Gastrocnemius medialis (tissue), 4 donors: ENCODE results near the gene DNAJB6. TPM values are rescaled to one million over a fixed set of nuclear protein-coding genes. Genes with fewer than 3 reads are reported as not detected.
A peak's percentile ranks its signal among the peaks of the same experiment; 100 is the strongest.

ENCODE experiments used
- ATAC-seq, 2 donors: fragments of 150-250 bp; one replicate each; pipeline ENCODE4 v1.9.1; 2016
- DNase-seq, 2 donors: peaks; one replicate each; pipeline ENCODE4 v3.0.0-alpha.2; 2019
- H3K27ac ChIP-seq, 4 donors: fragments of 200-600 bp; sonication (generic); 1 replicate in 1 of 4; 2 replicates in 3 of 4; pipeline ENCODE4 v1.5.1; 2016 to 2018; ENCODE audit warnings: mild to moderate bottlenecking in 2 of 4, moderate library complexity in 1 of 4
- H3K27me3 ChIP-seq, 3 donors: fragments of 200-600 bp; sonication (generic) in 2 of 3; 1 replicate in 1 of 3; 2 replicates in 2 of 3; pipeline versions ENCODE4 v1.5.1 to v1.6.0; 2016 to 2019; ENCODE audit warnings: mild to moderate bottlenecking in 1 of 3, moderate library complexity in 1 of 3
- H3K36me3 ChIP-seq, 2 donors: fragments of 200-600 bp; sonication (generic) in 1 of 2; one replicate each; pipeline ENCODE4 v1.5.1; 2017 to 2018
- H3K4me1 ChIP-seq, 2 donors: fragments of 200-600 bp; sonication (generic) in 1 of 2; one replicate each; pipeline ENCODE4 v1.5.1; 2016 to 2017; ENCODE audit warnings: mild to moderate bottlenecking in 2 of 2
- H3K4me3 ChIP-seq, 4 donors: fragments of 200-600 bp; sonication (generic) in 3 of 4; 1 replicate in 1 of 4; 2 replicates in 3 of 4; pipeline ENCODE4 v1.5.1; 2016 to 2019; ENCODE audit warnings: mild to moderate bottlenecking in 2 of 4
- H3K9me3 ChIP-seq, 3 donors: fragments of 200-600 bp; sonication (generic) in 2 of 3; 1 replicate in 1 of 3; 2 replicates in 2 of 3; pipeline ENCODE4 v1.5.1; 2016 to 2019
- POLR2A ChIP-seq, 2 donors: fragments of 450-650 bp; IDR thresholded peaks; one replicate each; pipeline ENCODE4 v1.6.1; 2017; ENCODE audit warnings: antibody characterized with exemption in 2 of 2, mild to moderate bottlenecking in 2 of 2, moderate library complexity in 2 of 2
- in situ Hi-C, 4 donors: fragments of 200-750 bp; cut with MboI; loops; one replicate each; pipeline versions ENCODE4 v1.15.0 to v1.8.0; 2017; ENCODE audit warnings: low sequenced_read_pairs in 4 of 4
- intact Hi-C: fragments of 100-400 bp; cut with DNase I; formaldehyde crosslinking; loops from one replicate; pipeline ENCODE4 v1.15.1; 2023; ENCODE audit warnings: low total_unique reads
- total RNA-seq, 4 donors: library from RNA; depleted of rRNA; stranded (reverse); fragments of >200 nt; gene quantifications; one replicate each; pipeline versions ENCODE4 v1.1.0 to v1.2.3, GENCODE V29; 2016
- TF ChIP-seq, protein P1 (sequence below), 5 experiments: fragments of 450-650 bp in 3 of 5; fragments of 200-600 bp in 2 of 5; sonication (generic) in 2 of 5; IDR thresholded peaks in 4 of 5; conservative IDR thresholded peaks in 1 of 5; 1 replicate in 4 of 5; 2 replicates in 1 of 5; pipeline ENCODE4 v1.5.1; 2016 to 2019; ENCODE audit warnings: antibody characterized with exemption in 5 of 5, mild to moderate bottlenecking in 3 of 5, moderate library complexity in 3 of 5

The DNAJB6 gene
- total RNA-seq, 4 donors from 2014 or later: 130 to 269 (median 188) TPM

DNA sequence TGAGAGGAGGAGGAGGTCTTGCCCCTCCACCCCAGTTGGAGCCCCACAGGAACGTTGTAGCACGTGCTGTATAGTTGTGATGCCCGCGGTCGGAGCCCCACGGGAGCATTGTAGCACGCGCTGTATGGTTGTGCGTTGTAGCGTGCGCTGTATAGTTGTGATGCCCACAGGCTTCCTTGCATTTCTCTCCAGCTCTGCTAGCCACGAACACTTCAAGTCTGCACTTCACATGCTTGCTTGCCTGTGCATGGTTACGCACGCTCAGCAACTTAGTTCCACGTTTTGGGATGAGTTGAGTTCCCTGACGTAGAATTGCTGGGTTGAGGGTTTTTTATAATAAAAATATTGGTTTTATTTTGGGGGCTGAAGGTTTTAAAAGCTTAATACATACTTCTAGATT, 41.6 kb downstream of the DNAJB6 start:
- ATAC-seq (no peak), DNase-seq (no peak)
- Histone ChIP-seq H3K27me3 (no peaks in the 10 kb centered on the region), H3K4me1 (peaks cover 59 to 60% of the 10 kb centered on the region in 2 donors), H3K36me3 (peaks cover 0 to 14% of the 10 kb centered on the region in 2 donors), H3K4me3 (no peak overlapping the region), H3K9me3 (no peaks in the 10 kb centered on the region), H3K27ac (peak overlapping the region in 3 of 4 donors; percentile 12 to 75 (median 62))
- in situ Hi-C loops: no loop called here
- intact Hi-C loops: no loop called here
- TF ChIP-seq, protein P1, sequence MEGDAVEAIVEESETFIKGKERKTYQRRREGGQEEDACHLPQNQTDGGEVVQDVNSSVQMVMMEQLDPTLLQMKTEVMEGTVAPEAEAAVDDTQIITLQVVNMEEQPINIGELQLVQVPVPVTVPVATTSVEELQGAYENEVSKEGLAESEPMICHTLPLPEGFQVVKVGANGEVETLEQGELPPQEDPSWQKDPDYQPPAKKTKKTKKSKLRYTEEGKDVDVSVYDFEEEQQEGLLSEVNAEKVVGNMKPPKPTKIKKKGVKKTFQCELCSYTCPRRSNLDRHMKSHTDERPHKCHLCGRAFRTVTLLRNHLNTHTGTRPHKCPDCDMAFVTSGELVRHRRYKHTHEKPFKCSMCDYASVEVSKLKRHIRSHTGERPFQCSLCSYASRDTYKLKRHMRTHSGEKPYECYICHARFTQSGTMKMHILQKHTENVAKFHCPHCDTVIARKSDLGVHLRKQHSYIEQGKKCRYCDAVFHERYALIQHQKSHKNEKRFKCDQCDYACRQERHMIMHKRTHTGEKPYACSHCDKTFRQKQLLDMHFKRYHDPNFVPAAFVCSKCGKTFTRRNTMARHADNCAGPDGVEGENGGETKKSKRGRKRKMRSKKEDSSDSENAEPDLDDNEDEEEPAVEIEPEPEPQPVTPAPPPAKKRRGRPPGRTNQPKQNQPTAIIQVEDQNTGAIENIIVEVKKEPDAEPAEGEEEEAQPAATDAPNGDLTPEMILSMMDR (IDR thresholded peaks at IDR 0.05 in 4 of 5, conservative IDR thresholded peaks at IDR 0.05 in 1 of 5): no peak
- no peak for TF ChIP-seq POLR2A (IDR thresholded peaks at IDR 0.05)

GRCh38 chr7:157379493-157379892, 42.7 kb downstream of the DNAJB6 start:
- ATAC-seq: no peak

DNA sequence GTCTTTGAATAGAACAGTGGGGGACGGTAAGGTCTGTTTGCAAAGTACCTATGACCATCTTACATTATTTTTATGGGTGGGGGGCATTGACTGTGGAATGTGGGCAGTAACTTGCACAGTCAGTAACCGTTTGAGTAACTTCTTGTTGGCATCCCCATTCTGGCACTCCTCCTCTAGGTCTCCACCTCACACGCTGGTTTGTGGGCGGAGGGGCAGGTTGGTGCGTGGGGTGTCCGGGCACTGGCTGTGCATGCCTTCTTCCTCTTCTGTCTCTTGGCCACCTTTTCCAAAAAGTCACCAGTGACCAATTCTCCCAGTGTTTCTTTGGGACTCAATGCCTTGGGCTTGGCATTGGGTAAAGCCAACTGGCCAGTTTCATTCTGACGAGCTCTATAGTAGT, 43.6 kb downstream of the DNAJB6 start:
- Histone ChIP-seq H3K27me3 (no peaks in the 10 kb centered on the region), H3K4me3 (no peak overlapping the region), H3K4me1 (peaks cover 54 to 55% of the 10 kb centered on the region in 2 donors), H3K36me3 (peaks cover 0 to 24% of the 10 kb centered on the region in 2 donors), H3K9me3 (no peaks in the 10 kb centered on the region), H3K27ac (peak overlapping the region; percentile 36 to 72 (median 52))
- TF ChIP-seq POLR2A (IDR thresholded peaks at IDR 0.05): no peak
- TF ChIP-seq, protein P1 (IDR thresholded peaks at IDR 0.05 in 4 of 5, conservative IDR thresholded peaks at IDR 0.05 in 1 of 5): no peak
- ATAC-seq (no peak), DNase-seq (no peak)
- intact Hi-C loops (no loop called here), in situ Hi-C loops (loop anchor here in 1 of 4 donors (10.0 kb wide), 1 partner anchor 46 kb away; the partner anchor contains the start of gene DNAJB6)

More at GRCh38 chr7:157379493-157379892, 42.7 kb downstream of the DNAJB6 start:
- intact Hi-C loops: no loop called here
- Histone ChIP-seq H3K4me1 (peaks cover 58 to 60% of the 10 kb centered on the region in 2 donors), H3K27ac (peak overlapping the region in 2 of 4 donors; percentile 5 to 27), H3K9me3 (no peaks in the 10 kb centered on the region), H3K4me3 (no peak overlapping the region), H3K27me3 (no peaks in the 10 kb centered on the region), H3K36me3 (peaks cover 0 to 16% of the 10 kb centered on the region in 2 donors)
- in situ Hi-C loops: no loop called here
- no peak for TF ChIP-seq POLR2A (IDR thresholded peaks at IDR 0.05)
- TF ChIP-seq, protein P1 (IDR thresholded peaks at IDR 0.05 in 4 of 5, conservative IDR thresholded peaks at IDR 0.05 in 1 of 5): no peak
- no peak for DNase-seq

DNA sequence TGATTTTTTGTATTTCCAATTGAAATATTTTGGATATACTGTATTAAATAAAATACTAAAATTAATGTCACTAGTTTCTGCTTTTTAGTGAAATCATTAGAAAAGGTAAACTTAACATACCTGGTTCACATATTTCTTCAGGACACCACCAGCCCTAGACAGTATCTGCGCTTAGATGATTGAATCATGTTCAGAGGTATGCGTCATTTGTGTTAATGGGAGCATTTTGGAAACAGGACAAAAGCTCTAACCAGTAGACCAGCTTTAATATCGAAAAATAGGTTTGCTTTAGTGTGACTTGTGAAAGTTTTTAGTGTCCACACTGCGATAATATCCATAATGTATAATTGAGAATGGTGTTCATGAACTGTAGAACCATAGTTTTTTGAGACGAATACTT, 47.1 kb downstream of the DNAJB6 start:
- TF ChIP-seq POLR2A (IDR thresholded peaks at IDR 0.05): no peak
- TF ChIP-seq, protein P1 (IDR thresholded peaks at IDR 0.05 in 4 of 5, conservative IDR thresholded peaks at IDR 0.05 in 1 of 5): no peak
- peaks cover 28 to 35% of the 10 kb centered on the region in 2 donors for H3K4me1 ChIP-seq
- H3K36me3 ChIP-seq: peaks cover 0 to 35% of the 10 kb centered on the region in 2 donors
- no peaks in the 10 kb centered on the region for H3K27me3 ChIP-seq
- intact Hi-C loops: loop anchor here (2.0 kb wide), 1 partner anchor 25 kb away; no protein-coding TSS in a partner anchor
- ATAC-seq (no peak), DNase-seq (no peak)
- H3K4me3 ChIP-seq: no peak overlapping the region
- H3K9me3 ChIP-seq: no peaks in the 10 kb centered on the region
- in situ Hi-C loops: loop anchor here in 1 of 4 donors (10.0 kb wide), 1 partner anchor 49 kb away; the partner anchor contains the start of gene DNAJB6
- H3K27ac ChIP-seq: peak overlapping the region; percentile 36 to 72 (median 54)
